ENCODE data around the gene CTPS2. TPM values are rescaled to one million over a fixed set of nuclear protein-coding genes. Genes with fewer than 3 reads are reported as not detected.
"Not testable (repeated sequence)": the region's sequence is repeated elsewhere in the genome, so short reads cannot be mapped to it uniquely, and the experiment has no call there.

The CTPS2 gene
- polyA plus RNA-seq, 1 donor: 52.2 TPM

- not testable (repeated sequence) for DNase-seq
Observed at GRCh38 chrX:16716451-16716850, 4.0 kb upstream of the CTPS2 start.

GRCh38 chrX:16715638-16716037 lies 3.2 kb upstream of the CTPS2 start:
- not testable (repeated sequence) for DNase-seq

GRCh38 chrX:16714504-16714903 lies 2.0 kb upstream of the CTPS2 start:
- no peak for DNase-seq

GRCh38 chrX:16711893-16712547 lies 449 bp downstream of the CTPS2 start:
- no peak for DNase-seq

- DNase-seq: no peak
Observed at GRCh38 chrX:16711219-16711811, 1.2 kb downstream of the CTPS2 start.

- no peak for DNase-seq
Observed at GRCh38 chrX:16708016-16708415, 4.5 kb downstream of the CTPS2 start.

GRCh38 chrX:16705370-16705769 lies 7.1 kb downstream of the CTPS2 start:
- DNase-seq: no peak

GRCh38 chrX:16702700-16703599 lies 9.5 kb downstream of the CTPS2 start:
- DNase-seq: no peak

GRCh38 chrX:16700734-16701133 lies 11.7 kb downstream of the CTPS2 start:
- no peak for DNase-seq

- no peak for DNase-seq
Observed at GRCh38 chrX:16699389-16699788, 13.1 kb downstream of the CTPS2 start.

GRCh38 chrX:16696956-16697355 lies 15.5 kb downstream of the CTPS2 start:
- no peak for DNase-seq

GRCh38 chrX:16695079-16695676 lies 17.3 kb downstream of the CTPS2 start:
- peak; percentile 32 for DNase-seq

- no peak for DNase-seq
Observed at GRCh38 chrX:16687514-16687913, 25.0 kb downstream of the CTPS2 start.

- DNase-seq: no peak
Observed at GRCh38 chrX:16683007-16683664, 29.3 kb downstream of the CTPS2 start.

GRCh38 chrX:16678689-16679088 lies 33.8 kb downstream of the CTPS2 start:
- DNase-seq: no peak

- DNase-seq: peak; percentile 39
Observed at GRCh38 chrX:16671005-16671404, 41.5 kb downstream of the CTPS2 start.

GRCh38 chrX:16666541-16666940 lies 45.9 kb downstream of the CTPS2 start:
- no peak for DNase-seq

- DNase-seq: no peak
Observed at GRCh38 chrX:16665089-16665488, 47.4 kb downstream of the CTPS2 start.

GRCh38 chrX:16664626-16665025 lies 47.8 kb downstream of the CTPS2 start:
- DNase-seq: no peak

GRCh38 chrX:16664074-16664473 lies 48.4 kb downstream of the CTPS2 start:
- DNase-seq: no peak

- DNase-seq: no peak
Observed at GRCh38 chrX:16662402-16662801, 50.1 kb downstream of the CTPS2 start.

- no peak for DNase-seq
Observed at GRCh38 chrX:16661495-16661894, 51.0 kb downstream of the CTPS2 start.

Data from left kidney (tissue), 2 donors.